GM21381 (cell line): ENCODE data around the gene ALS2.
"Not testable (repeated sequence)": the region's sequence is repeated elsewhere in the genome, so short reads cannot be mapped to it uniquely, and the experiment has no call there.

Experiments
- ATAC-seq: cut with Tn5 transposase; IDR thresholded peaks from one replicate; pipeline ENCODE4 v1.9.1; 2021; ENCODE audit warnings: mild to moderate bottlenecking, moderate library complexity; ENCODE audit not compliant: unreplicated experiment

Gene ALS2

GRCh38 chr2:201680743-201681142, 100.0 kb downstream of the ALS2 start:
- no peak for ATAC-seq

- no peak for ATAC-seq
Observed at GRCh38 chr2:201678401-201678800, 102.3 kb downstream of the ALS2 start.

- ATAC-seq, result no peak
Observed at GRCh38 chr2:201675454-201675853, 105.3 kb downstream of the ALS2 start.

GRCh38 chr2:201674794-201675193, 105.9 kb downstream of the ALS2 start:
- no peak for ATAC-seq

- no peak for ATAC-seq
Observed at GRCh38 chr2:201674298-201674697, 106.4 kb downstream of the ALS2 start.

GRCh38 chr2:201673546-201673945, 107.2 kb downstream of the ALS2 start:
- no peak for ATAC-seq

GRCh38 chr2:201671205-201671604, 109.5 kb downstream of the ALS2 start:
- ATAC-seq, result not testable (repeated sequence)

- ATAC-seq, result no peak
Observed at GRCh38 chr2:201669865-201670264, 110.9 kb downstream of the ALS2 start.

GRCh38 chr2:201668402-201668910, 112.3 kb downstream of the ALS2 start:
- ATAC-seq, result no peak

- no peak for ATAC-seq
Observed at GRCh38 chr2:201664334-201664733, 116.4 kb downstream of the ALS2 start.

- ATAC-seq, result no peak
Observed at GRCh38 chr2:201661366-201661765, 119.4 kb downstream of the ALS2 start.

GRCh38 chr2:201660293-201660895, 120.3 kb downstream of the ALS2 start:
- ATAC-seq, result no peak

GRCh38 chr2:201656740-201657139, 124.0 kb downstream of the ALS2 start:
- ATAC-seq, result no peak

- no peak for ATAC-seq
Observed at GRCh38 chr2:201656102-201656501, 124.6 kb downstream of the ALS2 start.

GRCh38 chr2:201654616-201655384, 125.9 kb downstream of the ALS2 start:
- no peak for ATAC-seq

- no peak for ATAC-seq
Observed at GRCh38 chr2:201653221-201653620, 127.5 kb downstream of the ALS2 start.
